ENCODE measurements around the gene NCAPH2.

NCAPH2 gene

GRCh38 chr22:50573491-50574382, 65.7 kb downstream of the NCAPH2 start:
- no peak for TF ChIP-seq CTCF (IDR thresholded peaks at IDR 0.05; ENCODE audit: extremely low read depth, insufficient read depth, missing control alignments)
- DNase-seq (ENCODE audit: low spot score): no peak
- in situ Hi-C loops (cut with MboI; ENCODE audit: low pct_unique_long_range_greater_than_20kb, low sequenced_read_pairs, unreplicated experiment): no loop called here

DNA sequence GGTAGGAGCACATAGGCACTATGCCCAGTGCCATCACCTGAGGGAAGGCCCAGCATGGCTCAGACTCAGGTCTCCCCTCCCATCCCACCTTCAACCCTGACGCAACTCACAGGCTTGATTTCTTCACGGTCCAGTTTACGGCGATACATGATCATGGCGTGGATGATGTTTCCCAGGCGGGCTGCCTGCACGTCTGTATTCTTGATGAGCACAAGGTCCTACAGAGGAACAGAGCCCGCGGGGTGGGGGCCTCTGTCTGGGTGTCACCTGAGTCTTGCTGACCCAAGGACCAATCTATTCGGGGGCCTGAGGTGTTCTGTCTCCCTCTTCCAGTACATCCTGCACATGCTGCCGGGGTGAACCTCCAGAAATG, 66.3 kb downstream of the NCAPH2 start:
- DNase-seq (ENCODE audit: low spot score): no peak
- in situ Hi-C loops (cut with MboI; ENCODE audit: low pct_unique_long_range_greater_than_20kb, low sequenced_read_pairs, unreplicated experiment): no loop called here
- TF ChIP-seq CTCF (IDR thresholded peaks at IDR 0.05; ENCODE audit: extremely low read depth, insufficient read depth, missing control alignments): no peak

All from GM13977 (cell line).